K562 (cell line): Measurements from ENCODE around the gene SERPINA6. TPM values are rescaled to one million over a fixed set of nuclear protein-coding genes. Genes with fewer than 3 reads are reported as not detected.

Source experiments
- ATAC-seq: fragments of 200-7000 bp; cut with Tn5 transposase; 3 replicates; pipeline ENCODE4 v1.9.1; 2020; ENCODE audit warnings: moderate library complexity
- BruUV-seq: library from RNA; stranded (reverse); fragments of 400-500 nt; replicated peaks from 2 replicates; lab custom pipeline; 2021; lab: Mats Ljungman, UMichigan
- CTCF ChIA-PET: fragments of 300-600 bp; formaldehyde crosslinking; extraction: SDS; loops from one replicate; lab custom pipeline; 2021; ENCODE audit warnings: low intra/inter-chr PET ratio; lab: Yijun Ruan, JAX
- POLR2A ChIA-PET: fragments of 300-600, 350-650 bp; sonication (Branson Sonifier 250); formaldehyde crosslinking; extraction: SDS; loops from one replicate; lab custom pipeline; 2021; ENCODE audit warnings: antibody characterized with exemption, inconsistent platforms; lab: Yijun Ruan, JAX
- DNase-seq, 4 experiments: peaks; one replicate each; pipeline versions ENCODE4 v3.0.0 to v3.0.0-alpha.2; 2011 to 2018; ENCODE audit warnings: low spot score in 3 of 4, mixed read lengths in 3 of 4; ENCODE audit errors: extremely low read depth in 1 of 4
- FAIRE-seq: peaks from 2 replicates; lab custom pipeline; 2011; peaks lifted over from hg19 to GRCh38; lab: Jason Lieb, UNC
- H2AFZ ChIP-seq: 2 replicates; pipeline ENCODE4 v1.6.0; 2011; ENCODE audit warnings: low read depth, low read length, control low read depth, inconsistent platforms
- H3K27ac ChIP-seq: fragments of 200-600 bp; 3 replicates; pipeline ENCODE4 v1.8.0; 2011; ENCODE audit warnings: low read depth, mild to moderate bottlenecking, control low read depth, inconsistent platforms, low read length, moderate library complexity, mixed read lengths; ENCODE audit errors: extremely low read depth
- H3K27me3 ChIP-seq, 2 experiments: fragments of 300-600 bp in 1 of 2; 2 replicates in 1 of 2; 3 replicates in 1 of 2; pipeline versions ENCODE4 v1.6.0 to v1.8.0; 2011; ENCODE audit warnings: inconsistent platforms in 2 of 2, low read length in 2 of 2, mild to moderate bottlenecking in 1 of 2, mixed read lengths in 1 of 2, moderate library complexity in 1 of 2; ENCODE audit not compliant: control insufficient read depth in 2 of 2, insufficient read depth in 2 of 2
- H3K36me3 ChIP-seq: fragments of 300-600 bp; 3 replicates; pipeline ENCODE4 v1.8.0; 2011; ENCODE audit warnings: mild to moderate bottlenecking, low read length, inconsistent platforms; ENCODE audit not compliant: control insufficient read depth, insufficient read depth
- H3K4me1 ChIP-seq, 2 experiments: fragments of 200-600 bp in 1 of 2; replicated peaks in 1 of 2; 2 replicates in 1 of 2; 3 replicates in 1 of 2; pipeline versions ENCODE4 v1.5.1 to v1.8.0; 2011; ENCODE audit warnings: inconsistent platforms in 2 of 2, low read length in 2 of 2, mild to moderate bottlenecking in 1 of 2, mixed read lengths in 1 of 2, moderate library complexity in 1 of 2; ENCODE audit not compliant: control insufficient read depth in 2 of 2, insufficient read depth in 2 of 2
- H3K4me2 ChIP-seq: 2 replicates; pipeline ENCODE4 v1.6.1; 2011; ENCODE audit warnings: low read length, control low read depth, inconsistent platforms, mixed read lengths; ENCODE audit not compliant: insufficient read depth
- H3K4me3 ChIP-seq: fragments of 200-600 bp; sonication (generic), shearing (Covaris generic); 2 replicates; pipeline ENCODE4 v1.5.1; 2016; ENCODE audit warnings: control low read depth, inconsistent platforms
- H3K79me2 ChIP-seq: fragments of 200-600 bp; 3 replicates; pipeline ENCODE4 v1.8.0; 2011; ENCODE audit warnings: low read length, inconsistent platforms; ENCODE audit not compliant: control insufficient read depth, insufficient read depth
- H3K9ac ChIP-seq, 2 experiments: 2 replicates each; pipeline versions ENCODE4 v1.6.0 to v1.6.1; 2011; ENCODE audit warnings: low read depth in 2 of 2, low read length in 2 of 2, control low read depth in 1 of 2, inconsistent platforms in 1 of 2, mild to moderate bottlenecking in 1 of 2, mixed read lengths in 1 of 2; ENCODE audit not compliant: insufficient read depth in 1 of 2
- H3K9me1 ChIP-seq: one replicate; pipeline ENCODE4 v1.6.0; 2011; ENCODE audit warnings: inconsistent platforms, mild to moderate bottlenecking, low read length, moderate library complexity; ENCODE audit not compliant: control insufficient read depth, insufficient read depth
- H3K9me3 ChIP-seq: replicated peaks from 2 replicates; pipeline ENCODE4 v1.5.1; 2011; ENCODE audit warnings: low read depth, low read length, inconsistent platforms; ENCODE audit not compliant: control insufficient read depth, insufficient read depth
- H4K20me1 ChIP-seq: replicated peaks from 2 replicates; pipeline ENCODE4 v1.6.1; 2011; ENCODE audit warnings: low read length, inconsistent platforms, mixed read lengths; ENCODE audit not compliant: control insufficient read depth, insufficient read depth
- CBX8 ChIP-seq: fragments of 200-600 bp; sonication (generic); IDR thresholded peaks from 2 replicates; pipeline ENCODE4 v1.6.1; 2012; ENCODE audit warnings: borderline replicate concordance, mixed run types, low read depth, mild to moderate bottlenecking, moderate library complexity, mixed read lengths, low read length, control low read depth, inconsistent platforms; ENCODE audit not compliant: poor library complexity, severe bottlenecking; ENCODE audit errors: extremely low read depth
- CXXC5 ChIP-seq: fragments of 250-450 bp; sonication (Bioruptor Pico); IDR thresholded peaks from 2 replicates; pipeline ENCODE4 v1.8.0; 2022; ENCODE audit warnings: inconsistent platforms, mild to moderate bottlenecking, moderate library complexity
- FIP1L1 ChIP-seq: fragments of 200-400 bp; formaldehyde crosslinking; IDR thresholded peaks from 2 replicates; pipeline ENCODE4 v1.6.1; 2018; ENCODE audit warnings: mild to moderate bottlenecking, low read depth, low read length; ENCODE audit not compliant: poor library complexity, severe bottlenecking
- GATAD2A ChIP-seq: fragments of 450-650 bp; IDR thresholded peaks from 2 replicates; pipeline ENCODE4 v1.6.1; 2017
- GATAD2B ChIP-seq: fragments of 450-650 bp; IDR thresholded peaks from 2 replicates; pipeline ENCODE4 v1.6.1; 2017; ENCODE audit warnings: mild to moderate bottlenecking, borderline replicate concordance
- HLTF ChIP-seq: fragments of 450-650 bp; IDR thresholded peaks from 2 replicates; pipeline ENCODE4 v1.6.1; 2016
- KHSRP ChIP-seq: fragments of 450-650 bp; IDR thresholded peaks from 2 replicates; pipeline ENCODE4 v1.6.1; 2017
- LCOR ChIP-seq: sonication (generic); formaldehyde crosslinking; IDR thresholded peaks from 2 replicates; pipeline ENCODE4 v1.8.0; 2022; ENCODE audit warnings: mild to moderate bottlenecking, missing genetic modification reagents
- NRF1 ChIP-seq, 2 experiments: fragments of 450-650 bp; IDR thresholded peaks in 1 of 2; conservative IDR thresholded peaks in 1 of 2; 2 replicates each; pipeline ENCODE4 v1.6.1; 2014; ENCODE audit warnings: mild to moderate bottlenecking in 2 of 2
- PHTF2 ChIP-seq: fragments of 250-450 bp; sonication (Bioruptor Pico); IDR thresholded peaks from 2 replicates; pipeline ENCODE4 v1.5.0; 2021; ENCODE audit warnings: mild to moderate bottlenecking
- SRSF7 ChIP-seq: fragments of 200-400 bp; formaldehyde crosslinking; optimal IDR thresholded peaks from 2 replicates; pipeline ENCODE3; 2017; ENCODE audit warnings: mild to moderate bottlenecking, low read depth, low read length
- ZBED1 ChIP-seq: IDR thresholded peaks from 2 replicates; pipeline ENCODE4 v1.6.1; 2014
- ZNF133 ChIP-seq: fragments of 250-450 bp; sonication (Bioruptor Pico); IDR thresholded peaks from 2 replicates; pipeline ENCODE4 v1.4.0; 2020; ENCODE audit warnings: mild to moderate bottlenecking
- ZNF174 ChIP-seq: fragments of 250-450 bp; sonication (Bioruptor Pico); IDR thresholded peaks from 2 replicates; pipeline ENCODE4 v1.4.0; 2020; ENCODE audit warnings: mild to moderate bottlenecking
- ZNF23 ChIP-seq: fragments of 250-450 bp; sonication (Bioruptor Pico); IDR thresholded peaks from 2 replicates; pipeline ENCODE4 v1.4.0; 2020; ENCODE audit warnings: mild to moderate bottlenecking
- ZNF695 ChIP-seq: fragments of 450-650 bp; formaldehyde crosslinking; IDR thresholded peaks from 2 replicates; pipeline ENCODE4 v1.4.0; 2020; ENCODE audit warnings: mild to moderate bottlenecking, moderate library complexity
- ZNF785 ChIP-seq: fragments of 250-450 bp; sonication (Bioruptor Pico); IDR thresholded peaks from 2 replicates; pipeline ENCODE4 v1.4.0; 2020; ENCODE audit warnings: mild to moderate bottlenecking
- WGBS: fragments of 100-300 bp; shearing (Covaris generic); methylation state at CpG from one replicate; pipeline ENCODE4 v1.1.6; 2016; ENCODE audit warnings: low coverage, mixed read lengths; ENCODE audit not compliant: insufficient coverage; ENCODE audit errors: missing lambda C conversion rate; 5-methylcytosine and 5-hydroxymethylcytosine counted together
- in situ Hi-C: fragments of 300-500 bp; cut with MboI; formaldehyde crosslinking; loops from 4 replicates; pipeline ENCODE4 v1.15.0; 2018; ENCODE audit warnings: inconsistent platforms, mixed read lengths
- intact Hi-C: fragments of 100-400 bp; cut with micrococcal nuclease; formaldehyde crosslinking; loops from 2 replicates; pipeline ENCODE4 v1.14.2; 2022
- polyA plus RNA-seq, 8 experiments: library from polyadenylated mRNA; depleted of rRNA in 4 of 8; stranded (reverse) in 5 of 8; unstranded in 3 of 8; fragments of >200 nt; fragmentation: Nextera tagmentation in 2 of 8; fragmentation: Illumina TruSeq in 1 of 8; extraction: Ambion mirVana in 2 of 8; extraction: Trizol in 1 of 8; gene quantifications; 2 replicates each; pipeline versions ENCODE4 v1.2.1 to v1.2.3, GENCODE V29; 2011 to 2014; ENCODE audit warnings: inconsistent platforms in 1 of 8, missing spikeins in 1 of 8
- total RNA-seq, 7 experiments: library from RNA; depleted of rRNA in 6 of 7; stranded (reverse); fragments of >200 nt in 6 of 7; fragmentation: Illumina TruSeq in 2 of 7; extraction: Trizol in 2 of 7; gene quantifications; 2 replicates each; pipeline versions ENCODE4 v1.2.1 to v1.2.3, GENCODE V29; 2011 to 2021; ENCODE audit warnings: low replicate concordance in 1 of 7
- TF ChIP-seq, protein P1 (sequence below): fragments of 450-650 bp; IDR thresholded peaks from 2 replicates; pipeline ENCODE4 v1.6.1; 2016; ENCODE audit warnings: mild to moderate bottlenecking
- TF ChIP-seq, protein P2 (sequence below): fragments of 250-450 bp; sonication (Bioruptor Pico); IDR thresholded peaks from 2 replicates; pipeline ENCODE4 v1.4.0; 2020
- TF ChIP-seq, protein P3 (sequence below): sonication (generic); formaldehyde crosslinking; IDR thresholded peaks from 2 replicates; pipeline ENCODE4 v1.8.0; 2022; ENCODE audit warnings: missing genetic modification reagents, mild to moderate bottlenecking, borderline replicate concordance

SERPINA6 gene
- total and polyA plus RNA-seq, 9 of the 15 experiments (the other 6 are each of a cell fraction or from before 2014, with no cell fraction given) = not detected

DNA sequence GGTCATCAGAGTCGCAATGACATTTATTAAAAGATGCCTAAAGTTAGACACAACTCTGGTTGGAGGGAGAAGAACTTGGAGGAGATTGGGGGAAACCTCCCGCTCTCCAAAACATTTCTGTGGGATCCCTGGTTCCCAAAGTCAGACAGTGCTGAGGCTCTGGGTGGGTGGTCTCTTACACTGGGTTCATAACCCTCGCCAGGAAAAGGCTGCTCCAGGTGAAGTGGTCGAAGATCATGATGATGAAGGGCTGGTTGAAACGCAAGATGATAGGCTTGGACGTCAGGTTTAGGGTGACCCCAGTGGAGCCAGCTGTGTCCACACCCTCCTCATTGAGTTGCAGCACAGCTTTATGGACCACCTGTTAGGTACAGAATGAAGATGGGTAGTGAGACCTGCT, 18.9 kb downstream of the SERPINA6 start (continued):
- no peak for TF ChIP-seq ZNF695 (CRISPR knock-in tag)

DNA sequence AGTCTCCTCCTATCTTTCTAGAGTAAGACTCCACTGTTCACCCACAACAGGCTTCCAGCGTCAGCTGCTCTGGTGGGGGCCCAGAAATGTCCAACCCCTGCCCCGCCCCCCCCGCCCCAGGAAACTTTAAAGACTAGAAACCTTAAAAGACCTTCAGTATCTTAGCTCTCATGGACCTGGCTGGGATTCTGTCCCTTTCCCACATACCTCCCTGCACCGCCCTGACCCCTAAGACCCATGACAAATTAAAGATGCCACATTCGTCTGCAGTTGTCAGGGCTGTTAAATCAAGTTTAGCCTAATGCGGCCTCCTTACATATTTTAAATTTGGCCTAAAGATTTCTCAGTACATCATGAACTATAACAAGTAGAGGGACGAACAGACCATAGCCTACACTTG, 20.0 kb downstream of the SERPINA6 start:
- DNase-seq (no peak), ATAC-seq (no peak), FAIRE-seq (no peak)
- Histone ChIP-seq H3K27me3 (no peaks in the 10 kb centered on the region; a peak in 1 of 5 replicates), H3K36me3 (no peaks in the 10 kb centered on the region), H3K9me3 (no peaks in the 10 kb centered on the region), H3K27ac (no peak overlapping the region), H4K20me1 (no peaks in the 10 kb centered on the region), H3K9me1 (no peaks in the 10 kb centered on the region), H3K79me2 (no peaks in the 10 kb centered on the region), H3K4me1 (no peaks in the 10 kb centered on the region), H3K9ac (no peak overlapping the region), H3K4me2 (no peak overlapping the region), H3K4me3 (no peak overlapping the region), H2AFZ (no peak overlapping the region)
- TF ChIP-seq CBX8 = no peak
- TF ChIP-seq, protein P1, sequence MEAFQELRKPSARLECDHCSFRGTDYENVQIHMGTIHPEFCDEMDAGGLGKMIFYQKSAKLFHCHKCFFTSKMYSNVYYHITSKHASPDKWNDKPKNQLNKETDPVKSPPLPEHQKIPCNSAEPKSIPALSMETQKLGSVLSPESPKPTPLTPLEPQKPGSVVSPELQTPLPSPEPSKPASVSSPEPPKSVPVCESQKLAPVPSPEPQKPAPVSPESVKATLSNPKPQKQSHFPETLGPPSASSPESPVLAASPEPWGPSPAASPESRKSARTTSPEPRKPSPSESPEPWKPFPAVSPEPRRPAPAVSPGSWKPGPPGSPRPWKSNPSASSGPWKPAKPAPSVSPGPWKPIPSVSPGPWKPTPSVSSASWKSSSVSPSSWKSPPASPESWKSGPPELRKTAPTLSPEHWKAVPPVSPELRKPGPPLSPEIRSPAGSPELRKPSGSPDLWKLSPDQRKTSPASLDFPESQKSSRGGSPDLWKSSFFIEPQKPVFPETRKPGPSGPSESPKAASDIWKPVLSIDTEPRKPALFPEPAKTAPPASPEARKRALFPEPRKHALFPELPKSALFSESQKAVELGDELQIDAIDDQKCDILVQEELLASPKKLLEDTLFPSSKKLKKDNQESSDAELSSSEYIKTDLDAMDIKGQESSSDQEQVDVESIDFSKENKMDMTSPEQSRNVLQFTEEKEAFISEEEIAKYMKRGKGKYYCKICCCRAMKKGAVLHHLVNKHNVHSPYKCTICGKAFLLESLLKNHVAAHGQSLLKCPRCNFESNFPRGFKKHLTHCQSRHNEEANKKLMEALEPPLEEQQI = no peak
- TF ChIP-seq LCOR = no peak
- no peak for TF ChIP-seq FIP1L1
- no peak for TF ChIP-seq ZNF785 (CRISPR knock-in tag)
- TF ChIP-seq NRF1 (conservative IDR thresholded peaks at IDR 0.05 in 1 of 2, IDR thresholded peaks at IDR 0.05 in 1 of 2) = no peak
- no peak for TF ChIP-seq PHTF2 (CRISPR knock-in tag)
- no peak for TF ChIP-seq ZNF23 (CRISPR knock-in tag)
- TF ChIP-seq, protein P2, sequence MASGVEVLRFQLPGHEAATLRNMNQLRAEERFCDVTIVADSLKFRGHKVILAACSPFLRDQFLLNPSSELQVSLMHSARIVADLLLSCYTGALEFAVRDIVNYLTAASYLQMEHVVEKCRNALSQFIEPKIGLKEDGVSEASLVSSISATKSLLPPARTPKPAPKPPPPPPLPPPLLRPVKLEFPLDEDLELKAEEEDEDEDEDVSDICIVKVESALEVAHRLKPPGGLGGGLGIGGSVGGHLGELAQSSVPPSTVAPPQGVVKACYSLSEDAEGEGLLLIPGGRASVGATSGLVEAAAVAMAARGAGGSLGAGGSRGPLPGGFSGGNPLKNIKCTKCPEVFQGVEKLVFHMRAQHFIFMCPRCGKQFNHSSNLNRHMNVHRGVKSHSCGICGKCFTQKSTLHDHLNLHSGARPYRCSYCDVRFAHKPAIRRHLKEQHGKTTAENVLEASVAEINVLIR (CRISPR knock-in tag) = no peak
- TF ChIP-seq, protein P3, sequence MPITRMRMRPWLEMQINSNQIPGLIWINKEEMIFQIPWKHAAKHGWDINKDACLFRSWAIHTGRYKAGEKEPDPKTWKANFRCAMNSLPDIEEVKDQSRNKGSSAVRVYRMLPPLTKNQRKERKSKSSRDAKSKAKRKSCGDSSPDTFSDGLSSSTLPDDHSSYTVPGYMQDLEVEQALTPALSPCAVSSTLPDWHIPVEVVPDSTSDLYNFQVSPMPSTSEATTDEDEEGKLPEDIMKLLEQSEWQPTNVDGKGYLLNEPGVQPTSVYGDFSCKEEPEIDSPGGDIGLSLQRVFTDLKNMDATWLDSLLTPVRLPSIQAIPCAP (CRISPR knock-in tag) = no peak
- no peak for TF ChIP-seq ZNF174 (CRISPR knock-in tag)
- no peak for TF ChIP-seq KHSRP
- TF ChIP-seq ZBED1 = no peak
- TF ChIP-seq HLTF = no peak
- no peak for TF ChIP-seq SRSF7
- TF ChIP-seq ZNF133 (CRISPR knock-in tag) = no peak
- TF ChIP-seq CXXC5 (CRISPR knock-in tag) = no peak
- no peak for TF ChIP-seq GATAD2A
- TF ChIP-seq GATAD2B = no peak
- BruUV-seq = no TSS peak
- ChIA-PET CTCF (no interaction called here), POLR2A (no interaction called here)
- in situ Hi-C loops (no loop called here), intact Hi-C loops (no loop called here)
- 0% methylated on average over 4 of the region's 7 CpGs for WGBS
